Vagina (tissue), 2 donors: ENCODE results near the gene B3GNT7.

Source experiments
- CTCF ChIP-seq, 3 experiments: fragments of 450-650 bp in 2 of 3; fragments of 200-600 bp in 1 of 3; sonication (generic) in 1 of 3; IDR thresholded peaks; one replicate each; pipeline ENCODE4 v1.5.1; 2017 to 2019; ENCODE audit warnings: antibody characterized with exemption in 3 of 3, mild to moderate bottlenecking in 2 of 3, moderate library complexity in 2 of 3
- POLR2A ChIP-seq, 2 donors: fragments of 450-650 bp; IDR thresholded peaks; one replicate each; pipeline ENCODE4 v1.6.1; 2017; ENCODE audit warnings: antibody characterized with exemption in 2 of 2, mild to moderate bottlenecking in 2 of 2, moderate library complexity in 2 of 2

- no peak for TF ChIP-seq CTCF (IDR thresholded peaks at IDR 0.05)
- no peak for TF ChIP-seq POLR2A (IDR thresholded peaks at IDR 0.05)
Measured at GRCh38 chr2:231429901-231430300, 34.4 kb downstream of the B3GNT7 start.
